ENCODE data around the gene FLOT1.
A peak's percentile ranks its signal among the peaks of the same experiment; 100 is the strongest.

Gene FLOT1

DNA sequence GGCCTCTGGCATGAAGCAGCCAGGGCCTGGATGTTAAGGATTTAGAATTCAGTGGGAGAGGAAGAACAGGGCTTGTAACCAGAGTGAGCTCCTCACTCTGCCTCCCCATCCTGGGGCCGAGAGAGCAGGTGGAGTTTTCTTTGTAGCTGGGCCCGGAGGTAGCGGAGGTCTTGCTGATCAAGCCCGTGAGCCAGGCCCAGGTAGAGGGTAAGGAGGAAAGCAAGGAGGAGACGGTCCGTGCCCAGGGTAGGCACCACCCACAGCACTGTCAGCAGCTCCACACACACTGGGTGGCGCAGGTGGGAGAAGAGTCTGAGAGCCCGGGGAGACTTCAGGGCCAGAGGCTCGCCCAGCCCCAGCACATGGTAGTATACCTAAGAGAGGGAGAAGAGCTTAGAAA lies 53.9 kb downstream of the FLOT1 start:
- no peak overlapping the region for H3K27ac ChIP-seq (ENCODE audit: low read depth, low read length)
- no peak overlapping the region for H3K14ac ChIP-seq (ENCODE audit: low read length)
- H3K4ac ChIP-seq (ENCODE audit: low read depth, low read length): no peak overlapping the region
- peaks cover 30 to 33% of the 10 kb centered on the region in 2 experiments for H3K4me1 ChIP-seq (ENCODE audit: control insufficient read depth in 1 of 2, insufficient read depth in 2 of 2, low read length in 2 of 2)
- no peak overlapping the region for H4K91ac ChIP-seq (ENCODE audit: low read depth, low read length)
- no peak overlapping the region for H4K8ac ChIP-seq (ENCODE audit: low read depth, low read length)
- no peak overlapping the region for H2AK5ac ChIP-seq (ENCODE audit: low read length)
- H2BK120ac ChIP-seq (ENCODE audit: insufficient read depth, low read length, poor library complexity): no peak overlapping the region
- H3K9me3 ChIP-seq (ENCODE audit: insufficient read depth, low read depth, low read length): peaks cover 1% of the 10 kb centered on the region
- H3K4me3 ChIP-seq (ENCODE audit: low read depth, low read length): no peak overlapping the region
- no peaks in the 10 kb centered on the region for H3K27me3 ChIP-seq (ENCODE audit: insufficient read depth, low read length)
- no peak overlapping the region for H2AFZ ChIP-seq (ENCODE audit: insufficient read depth, low read length, poor library complexity)
- no peak overlapping the region for H3K18ac ChIP-seq (ENCODE audit: low read length)
- no peak for DNase-seq
- H3K9ac ChIP-seq (ENCODE audit: low read length): no peak overlapping the region
- H3K36me3 ChIP-seq (ENCODE audit: control insufficient read depth in 1 of 2, insufficient read depth in 2 of 2, low read length in 2 of 2): peaks cover 6 to 8% of the 10 kb centered on the region in 2 experiments
- H3K4me2 ChIP-seq (ENCODE audit: low read length): no peak overlapping the region
- H4K12ac ChIP-seq (ENCODE audit: low read depth, low read length): no peak overlapping the region
- H3K79me1 ChIP-seq (ENCODE audit: low read length): peaks cover 25% of the 10 kb centered on the region
- no peak overlapping the region for H2BK12ac ChIP-seq (ENCODE audit: low read length)
- H2BK5ac ChIP-seq (ENCODE audit: low read depth, low read length, poor library complexity): no peak overlapping the region
- WGBS (ENCODE audit: extremely low coverage, insufficient coverage, insufficient read length): no CpG with 5 or more reads among the region's 9 CpGs
- H3K23ac ChIP-seq (ENCODE audit: low read length): no peak overlapping the region
- H3K79me2 ChIP-seq (ENCODE audit: control insufficient read depth, insufficient read depth, low read length, poor library complexity): peaks cover 31% of the 10 kb centered on the region

GRCh38 chr6:30687659-30688431 lies 54.6 kb downstream of the FLOT1 start:
- Histone ChIP-seq H3K27ac (ENCODE audit: low read depth, low read length) (peak overlapping the region; percentile 56), H3K4me2 (ENCODE audit: low read length) (peak overlapping the region; percentile 72), H2BK12ac (ENCODE audit: low read length) (peak overlapping the region; percentile 15), H3K79me1 (ENCODE audit: low read length) (peaks cover 27% of the 10 kb centered on the region), H3K9me3 (ENCODE audit: insufficient read depth, low read depth, low read length) (peaks cover 1% of the 10 kb centered on the region), H3K27me3 (ENCODE audit: insufficient read depth, low read length) (no peaks in the 10 kb centered on the region), H3K18ac (ENCODE audit: low read length) (peak overlapping the region; percentile 43), H4K8ac (ENCODE audit: low read depth, low read length) (peak overlapping the region; percentile 84), H3K36me3 (ENCODE audit: control insufficient read depth in 1 of 2, insufficient read depth in 2 of 2, low read length in 2 of 2) (peaks cover 6 to 13% of the 10 kb centered on the region in 2 experiments), H3K9ac (ENCODE audit: low read length) (peak overlapping the region; percentile 57), H3K14ac (ENCODE audit: low read length) (peak overlapping the region; percentile 81), H3K4me3 (ENCODE audit: low read depth, low read length) (peak overlapping the region; percentile 70), H4K12ac (ENCODE audit: low read depth, low read length) (peak overlapping the region; percentile 73), H2AFZ (ENCODE audit: insufficient read depth, low read length, poor library complexity) (peak overlapping the region; percentile 0), H3K4ac (ENCODE audit: low read depth, low read length) (peak overlapping the region; percentile 44), H3K4me1 (ENCODE audit: control insufficient read depth in 1 of 2, insufficient read depth in 2 of 2, low read length in 2 of 2) (peaks cover 34 to 39% of the 10 kb centered on the region in 2 experiments), H3K23ac (ENCODE audit: low read length) (no peak overlapping the region), H2BK5ac (ENCODE audit: low read depth, low read length, poor library complexity) (peak overlapping the region; percentile 47), H4K91ac (ENCODE audit: low read depth, low read length) (peak overlapping the region; percentile 87), H2AK5ac (ENCODE audit: low read length) (peak overlapping the region; percentile 51), H3K79me2 (ENCODE audit: control insufficient read depth, insufficient read depth, low read length, poor library complexity) (peaks cover 34% of the 10 kb centered on the region), H2BK120ac (ENCODE audit: insufficient read depth, low read length, poor library complexity) (peak overlapping the region; percentile 69)
- DNase-seq: no peak
- no CpG with 5 or more reads among the region's 22 CpGs for WGBS (ENCODE audit: extremely low coverage, insufficient coverage, insufficient read length)

GRCh38 chr6:30686908-30687658 lies 55.4 kb downstream of the FLOT1 start:
- H3K4me1 ChIP-seq (ENCODE audit: control insufficient read depth in 1 of 2, insufficient read depth in 2 of 2, low read length in 2 of 2): peaks cover 37 to 47% of the 10 kb centered on the region in 2 experiments
- no CpG with 5 or more reads among the region's 52 CpGs for WGBS (ENCODE audit: extremely low coverage, insufficient coverage, insufficient read length)
- H3K36me3 ChIP-seq (ENCODE audit: control insufficient read depth in 1 of 2, insufficient read depth in 2 of 2, low read length in 2 of 2): peaks cover 9 to 13% of the 10 kb centered on the region in 2 experiments
- peak overlapping the region; percentile 51 for H2AK5ac ChIP-seq (ENCODE audit: low read length)
- H2BK5ac ChIP-seq (ENCODE audit: low read depth, low read length, poor library complexity): peak overlapping the region; percentile 53
- H2AFZ ChIP-seq (ENCODE audit: insufficient read depth, low read length, poor library complexity): peak overlapping the region; percentile 9
- H3K9me3 ChIP-seq (ENCODE audit: insufficient read depth, low read depth, low read length): peaks cover 1% of the 10 kb centered on the region
- H3K79me1 ChIP-seq (ENCODE audit: low read length): peaks cover 33% of the 10 kb centered on the region
- peak overlapping the region; percentile 76 for H3K4me3 ChIP-seq (ENCODE audit: low read depth, low read length)
- H3K79me2 ChIP-seq (ENCODE audit: control insufficient read depth, insufficient read depth, low read length, poor library complexity): peaks cover 40% of the 10 kb centered on the region
- peak overlapping the region; percentile 69 for H2BK120ac ChIP-seq (ENCODE audit: insufficient read depth, low read length, poor library complexity)
- peak overlapping the region; percentile 84 for H4K8ac ChIP-seq (ENCODE audit: low read depth, low read length)
- peak overlapping the region; percentile 72 for H3K4me2 ChIP-seq (ENCODE audit: low read length)
- H4K91ac ChIP-seq (ENCODE audit: low read depth, low read length): peak overlapping the region; percentile 87
- no peak overlapping the region for H3K23ac ChIP-seq (ENCODE audit: low read length)
- H3K27me3 ChIP-seq (ENCODE audit: insufficient read depth, low read length): no peaks in the 10 kb centered on the region
- peak overlapping the region; percentile 57 for H3K9ac ChIP-seq (ENCODE audit: low read length)
- H2BK12ac ChIP-seq (ENCODE audit: low read length): no peak overlapping the region
- peak overlapping the region; percentile 73 for H3K27ac ChIP-seq (ENCODE audit: low read depth, low read length)
- H3K14ac ChIP-seq (ENCODE audit: low read length): peak overlapping the region; percentile 81
- peak; percentile 97 to 98 for DNase-seq
- peak overlapping the region; percentile 73 for H4K12ac ChIP-seq (ENCODE audit: low read depth, low read length)
- peak overlapping the region; percentile 90 for H3K18ac ChIP-seq (ENCODE audit: low read length)
- H3K4ac ChIP-seq (ENCODE audit: low read depth, low read length): peak overlapping the region; percentile 73

DNA sequence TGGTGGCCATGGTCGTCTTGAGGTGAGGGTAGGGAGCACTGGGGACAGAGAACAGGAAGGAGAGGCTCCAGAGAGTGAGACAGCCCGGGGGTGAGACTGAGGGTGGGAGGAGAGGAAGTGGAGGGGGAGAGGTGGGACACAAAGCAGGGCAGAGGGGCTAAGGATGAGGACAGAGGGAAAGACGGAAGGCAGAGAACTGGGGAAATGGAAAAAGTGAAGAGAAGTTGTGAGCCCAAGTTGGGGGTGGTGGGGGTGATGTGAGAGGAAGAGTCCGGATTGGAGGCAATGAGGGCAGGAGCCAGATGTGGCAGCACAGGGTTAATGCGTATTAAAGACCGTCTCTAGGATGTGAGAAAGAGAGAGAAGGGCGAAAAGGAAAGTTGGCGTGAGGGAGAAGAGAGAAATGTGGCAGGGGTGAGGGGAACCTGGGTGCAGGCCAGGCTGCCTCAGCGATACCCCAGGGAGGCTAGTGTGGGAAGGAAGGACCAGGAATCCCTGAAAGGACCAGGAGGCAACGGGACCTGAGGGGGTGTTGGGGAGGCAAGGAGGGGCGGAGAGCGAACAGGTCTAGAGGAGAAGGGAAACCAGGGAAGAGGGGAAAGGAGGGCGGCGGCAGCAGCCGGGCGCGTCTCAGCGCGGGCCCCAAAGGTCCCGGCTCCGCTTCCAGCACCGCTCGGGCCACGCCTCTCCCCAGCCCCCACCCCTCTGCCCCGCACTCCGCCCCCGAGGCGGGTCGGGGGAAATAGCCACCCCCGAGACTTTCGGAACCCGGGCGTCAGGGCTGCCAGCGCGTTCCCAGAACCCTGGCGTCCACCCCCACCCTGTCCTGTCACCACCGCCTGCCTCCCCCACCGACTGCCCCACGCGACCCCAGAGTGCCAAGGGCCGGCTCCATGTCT lies 56.2 kb downstream of the FLOT1 start, which contains the start of gene PPP1R18:
Gene PPP1R18 (minus strand): TSS at position 637 of the 899 bp plus-strand sequence. CDS start 627 bp downstream, at position 10.
- H4K8ac ChIP-seq (ENCODE audit: low read depth, low read length): peak within 1 kb of the TSS; percentile 84
- H3K36me3 ChIP-seq (ENCODE audit: control insufficient read depth in 1 of 2, insufficient read depth in 2 of 2, low read length in 2 of 2): peaks cover 9 to 13% of the 10 kb centered on the region in 2 experiments
- peak within 1 kb of the TSS; percentile 95 for H4K91ac ChIP-seq (ENCODE audit: low read depth, low read length)
- DNase-seq: peak; percentile 54 to 73
- H3K4ac ChIP-seq (ENCODE audit: low read depth, low read length): peak within 1 kb of the TSS; percentile 73
- H3K27ac ChIP-seq (ENCODE audit: low read depth, low read length): peak within 1 kb of the TSS; percentile 73
- no CpG with 5 or more reads among the region's 41 CpGs for WGBS (ENCODE audit: extremely low coverage, insufficient coverage, insufficient read length)
- peak within 1 kb of the TSS; percentile 82 for H3K9ac ChIP-seq (ENCODE audit: low read length)
- H4K12ac ChIP-seq (ENCODE audit: low read depth, low read length): peak within 1 kb of the TSS; percentile 73
- H3K79me1 ChIP-seq (ENCODE audit: low read length): peaks cover 33% of the 10 kb centered on the region
- H2AK5ac ChIP-seq (ENCODE audit: low read length): peak within 1 kb of the TSS; percentile 69
- peaks cover 40% of the 10 kb centered on the region for H3K79me2 ChIP-seq (ENCODE audit: control insufficient read depth, insufficient read depth, low read length, poor library complexity)
- peak within 1 kb of the TSS; percentile 18 for H2AFZ ChIP-seq (ENCODE audit: insufficient read depth, low read length, poor library complexity)
- peak within 1 kb of the TSS; percentile 17 for H2BK12ac ChIP-seq (ENCODE audit: low read length)
- peaks cover 1% of the 10 kb centered on the region for H3K9me3 ChIP-seq (ENCODE audit: insufficient read depth, low read depth, low read length)
- H2BK120ac ChIP-seq (ENCODE audit: insufficient read depth, low read length, poor library complexity): peak within 1 kb of the TSS; percentile 69
- H3K14ac ChIP-seq (ENCODE audit: low read length): peak within 1 kb of the TSS; percentile 86
- H3K23ac ChIP-seq (ENCODE audit: low read length): no peak within 1 kb of the TSS
- peak within 1 kb of the TSS; percentile 53 for H2BK5ac ChIP-seq (ENCODE audit: low read depth, low read length, poor library complexity)
- H3K4me1 ChIP-seq (ENCODE audit: control insufficient read depth in 1 of 2, insufficient read depth in 2 of 2, low read length in 2 of 2): peaks cover 38 to 48% of the 10 kb centered on the region in 2 experiments
- peak within 1 kb of the TSS; percentile 90 for H3K18ac ChIP-seq (ENCODE audit: low read length)
- H3K27me3 ChIP-seq (ENCODE audit: insufficient read depth, low read length): no peaks in the 10 kb centered on the region
- H3K4me2 ChIP-seq (ENCODE audit: low read length): peak within 1 kb of the TSS; percentile 72
- H3K4me3 ChIP-seq (ENCODE audit: low read depth, low read length): peak within 1 kb of the TSS; percentile 76

All from trophoblast cell (in vitro differentiated cells and primary cell).